GM18511 (cell line): ENCODE results near the gene CHIT1.

ENCODE experiments used
- ATAC-seq: cut with Tn5 transposase; IDR thresholded peaks from one replicate; pipeline ENCODE4 v1.9.1; 2021; ENCODE audit warnings: mild to moderate bottlenecking, moderate library complexity; ENCODE audit not compliant: unreplicated experiment

CHIT1 gene

GRCh38 chr1:203229471-203230135 lies at the start of gene CHIT1:
CHIT1 (minus strand) TSS chr1:203229673; CDS start chr1:203229636, 37 bp downstream.
- no peak for ATAC-seq

GRCh38 chr1:203278885-203279406 lies 49.5 kb upstream of the CHIT1 start:
- no peak for ATAC-seq

GRCh38 chr1:203278082-203278884 lies 48.8 kb upstream of the CHIT1 start:
- ATAC-seq: peak; percentile 36

- no peak for ATAC-seq
Measured at GRCh38 chr1:203276916-203277545, 47.6 kb upstream of the CHIT1 start.

GRCh38 chr1:203276408-203276807 lies 46.9 kb upstream of the CHIT1 start:
- ATAC-seq: no peak

- no peak for ATAC-seq
Measured at GRCh38 chr1:203275656-203276272, 46.3 kb upstream of the CHIT1 start.

GRCh38 chr1:203274603-203275381 lies 45.3 kb upstream of the CHIT1 start:
- ATAC-seq: no peak

GRCh38 chr1:203273869-203274602 lies 44.6 kb upstream of the CHIT1 start:
- ATAC-seq: peak; percentile 18

- ATAC-seq: peak; percentile 66
Measured at GRCh38 chr1:203273206-203273868, 43.9 kb upstream of the CHIT1 start.

GRCh38 chr1:203272633-203273205 lies 43.2 kb upstream of the CHIT1 start:
- ATAC-seq: no peak

GRCh38 chr1:203271962-203272632 lies 42.6 kb upstream of the CHIT1 start:
- no peak for ATAC-seq

GRCh38 chr1:203271018-203271743 lies 41.7 kb upstream of the CHIT1 start:
- no peak for ATAC-seq

GRCh38 chr1:203270448-203270847 lies 41.0 kb upstream of the CHIT1 start:
- no peak for ATAC-seq

- no peak for ATAC-seq
Measured at GRCh38 chr1:203269654-203270020, 40.2 kb upstream of the CHIT1 start.

GRCh38 chr1:203268901-203269653 lies 39.6 kb upstream of the CHIT1 start:
- no peak for ATAC-seq

GRCh38 chr1:203267912-203268311 lies 38.4 kb upstream of the CHIT1 start:
- ATAC-seq: no peak

- ATAC-seq: peak; percentile 67
Measured at GRCh38 chr1:203267347-203267846, 37.9 kb upstream of the CHIT1 start.
